Loucy (cell line): ENCODE measurements around the gene CNTNAP4.

Source experiments
- H2AFZ ChIP-seq: fragments of 200-600 bp; sonication (generic); 2 replicates; pipeline ENCODE4 v1.6.0; 2016; ENCODE audit warnings: antibody characterized with exemption, mild to moderate bottlenecking, low read length, moderate library complexity
- H3F3A ChIP-seq: fragments of 200-600 bp; 2 replicates; pipeline ENCODE4 v1.6.0; 2016; ENCODE audit warnings: antibody characterized with exemption, low read depth, mild to moderate bottlenecking
- H3K27me3 ChIP-seq: fragments of 200-600 bp; sonication (generic); 2 replicates; pipeline ENCODE4 v1.6.1; 2014; ENCODE audit warnings: low read length, mild to moderate bottlenecking; ENCODE audit not compliant: insufficient read depth, poor library complexity, severe bottlenecking
- H3K36me3 ChIP-seq: fragments of 200-600 bp; sonication (generic); 2 replicates; pipeline ENCODE4 v1.6.1; 2016; ENCODE audit warnings: low read length; ENCODE audit not compliant: insufficient read depth
- H3K4me1 ChIP-seq: fragments of 200-600 bp; sonication (generic); 2 replicates; pipeline ENCODE4 v1.5.1; 2014; ENCODE audit warnings: low read length, mild to moderate bottlenecking; ENCODE audit not compliant: insufficient read depth, poor library complexity, severe bottlenecking
- H3K4me2 ChIP-seq: fragments of 200-600 bp; sonication (generic); 2 replicates; pipeline ENCODE4 v1.6.0; 2014; ENCODE audit warnings: antibody characterized with exemption, low read length, low read depth, mild to moderate bottlenecking; ENCODE audit not compliant: poor library complexity, severe bottlenecking
- H3K4me3 ChIP-seq: fragments of 200-600 bp; sonication (generic); 2 replicates; pipeline ENCODE4 v1.5.1; 2014; ENCODE audit warnings: low read length, mild to moderate bottlenecking, mixed read lengths; ENCODE audit not compliant: poor library complexity, severe bottlenecking
- H3K79me2 ChIP-seq: fragments of 200-600 bp; sonication (generic); 2 replicates; pipeline ENCODE4 v1.6.1; 2014; ENCODE audit warnings: low read length; ENCODE audit not compliant: insufficient read depth
- H3K9ac ChIP-seq: fragments of 200-600 bp; sonication (generic); 2 replicates; pipeline ENCODE4 v1.6.0; 2014; ENCODE audit warnings: mild to moderate bottlenecking, low read depth, low read length, moderate library complexity; ENCODE audit not compliant: poor library complexity, severe bottlenecking
- H3K9me2 ChIP-seq: fragments of 200-600 bp; sonication (generic); replicated peaks from 2 replicates; pipeline ENCODE4 v1.6.1; 2016; ENCODE audit warnings: low read depth, low read length, mixed read lengths
- H3K9me3 ChIP-seq: fragments of 200-600 bp; sonication (generic); 2 replicates; pipeline ENCODE4 v1.6.1; 2014; ENCODE audit warnings: mild to moderate bottlenecking, antibody characterized with exemption, low read length, low read depth; ENCODE audit not compliant: insufficient read depth
- H4K20me1 ChIP-seq: fragments of 200-600 bp; sonication (generic); 2 replicates; pipeline ENCODE4 v1.6.0; 2014; ENCODE audit warnings: antibody characterized with exemption, low read length, mild to moderate bottlenecking; ENCODE audit not compliant: insufficient read depth, poor library complexity, severe bottlenecking
- CTCF ChIP-seq: fragments of 200-600 bp; sonication (generic); conservative IDR thresholded peaks from 2 replicates; pipeline ENCODE4 v1.5.1; 2014; ENCODE audit warnings: mild to moderate bottlenecking, antibody characterized with exemption, low read length
- EZH2phosphoT487 ChIP-seq: fragments of 200-600 bp; IDR thresholded peaks from 2 replicates; pipeline ENCODE4 v1.6.1; 2018; ENCODE audit warnings: antibody characterized with exemption, mild to moderate bottlenecking, moderate library complexity, borderline replicate concordance

CNTNAP4 gene

GRCh38 chr16:76502063-76502462 is 224.9 kb downstream of the CNTNAP4 start:
- no peak for TF ChIP-seq EZH2phosphoT487
- no peak for TF ChIP-seq CTCF
- no peak overlapping the region for H3K4me2 ChIP-seq
- H3K79me2 ChIP-seq: no peaks in the 10 kb centered on the region

GRCh38 chr16:76502555-76502954 is 225.4 kb downstream of the CNTNAP4 start:
- Histone ChIP-seq H3K36me3 (no peaks in the 10 kb centered on the region), H2AFZ (no peak overlapping the region), H3K9ac (no peak overlapping the region), H3K4me2 (no peak overlapping the region), H3K27me3 (no peaks in the 10 kb centered on the region), H3K9me2 (no peaks in the 10 kb centered on the region), H3F3A (no peaks in the 10 kb centered on the region), H3K9me3 (no peaks in the 10 kb centered on the region), H3K79me2 (no peaks in the 10 kb centered on the region), H3K4me1 (no peaks in the 10 kb centered on the region), H3K4me3 (no peak overlapping the region), H4K20me1 (no peaks in the 10 kb centered on the region)
- TF ChIP-seq EZH2phosphoT487: no peak
- no peak for TF ChIP-seq CTCF

More at GRCh38 chr16:76502063-76502462, 224.9 kb downstream of the CNTNAP4 start:
- no peaks in the 10 kb centered on the region for H3K4me1 ChIP-seq
- no peaks in the 10 kb centered on the region for H3K9me2 ChIP-seq
- H3K9ac ChIP-seq: no peak overlapping the region
- no peaks in the 10 kb centered on the region for H3K27me3 ChIP-seq
- no peaks in the 10 kb centered on the region for H3F3A ChIP-seq
- H2AFZ ChIP-seq: no peak overlapping the region
- H3K9me3 ChIP-seq: no peaks in the 10 kb centered on the region
- H4K20me1 ChIP-seq: no peaks in the 10 kb centered on the region
- H3K36me3 ChIP-seq: no peaks in the 10 kb centered on the region
- no peak overlapping the region for H3K4me3 ChIP-seq

- Histone ChIP-seq H3K27me3 (no peaks in the 10 kb centered on the region), H3K9ac (no peak overlapping the region), H3K9me3 (no peaks in the 10 kb centered on the region), H2AFZ (no peak overlapping the region), H3F3A (no peaks in the 10 kb centered on the region), H4K20me1 (no peaks in the 10 kb centered on the region), H3K79me2 (no peaks in the 10 kb centered on the region), H3K9me2 (no peaks in the 10 kb centered on the region), H3K4me1 (no peaks in the 10 kb centered on the region), H3K4me2 (no peak overlapping the region), H3K4me3 (no peak overlapping the region), H3K36me3 (no peaks in the 10 kb centered on the region)
- TF ChIP-seq CTCF (no peak), EZH2phosphoT487 (no peak)
These were observed 225.9 kb downstream of the CNTNAP4 start for GRCh38 chr16:76503091-76503490.
